Mesendoderm (in vitro differentiated cells): Measurements from ENCODE around the gene TBX1.

Source experiments
- DNase-seq: peaks from one replicate; pipeline ENCODE4 v3.0.0; 2013
- H2AK5ac ChIP-seq: 2 replicates; pipeline ENCODE4 v1.6.1; 2013; ENCODE audit warnings: low read length, inconsistent platforms
- H2BK120ac ChIP-seq: 2 replicates; pipeline ENCODE4 v1.6.1; 2013; ENCODE audit warnings: low read depth, mild to moderate bottlenecking, low read length, moderate library complexity, mixed read lengths
- H2BK15ac ChIP-seq: replicated peaks from 2 replicates; pipeline ENCODE4 v1.6.1; 2013; ENCODE audit warnings: low read depth, mild to moderate bottlenecking, moderate library complexity
- H2BK5ac ChIP-seq: 2 replicates; pipeline ENCODE4 v1.6.1; 2013; ENCODE audit warnings: low read length, inconsistent platforms
- H3K18ac ChIP-seq: 2 replicates; pipeline ENCODE4 v1.6.1; 2013; ENCODE audit warnings: mild to moderate bottlenecking, low read length, mixed read lengths
- H3K23ac ChIP-seq: one replicate; pipeline ENCODE4 v1.6.1; 2013; ENCODE audit warnings: low read length
- H3K27ac ChIP-seq: 2 replicates; pipeline ENCODE4 v1.5.1; 2013; ENCODE audit warnings: low read depth, mild to moderate bottlenecking, inconsistent platforms, low read length, moderate library complexity
- H3K27me3 ChIP-seq: 2 replicates; pipeline ENCODE4 v1.6.1; 2013; ENCODE audit warnings: low read length, control low read depth, mild to moderate bottlenecking, inconsistent platforms; ENCODE audit not compliant: insufficient read depth, poor library complexity
- H3K36me3 ChIP-seq: 2 replicates; pipeline ENCODE4 v1.6.1; 2013; ENCODE audit warnings: low read length, inconsistent platforms; ENCODE audit not compliant: control insufficient read depth, insufficient read depth
- H3K4ac ChIP-seq: one replicate; pipeline ENCODE4 v1.6.1; 2013; ENCODE audit warnings: low read depth, mild to moderate bottlenecking, low read length, moderate library complexity
- H3K4me1 ChIP-seq: 2 replicates; pipeline ENCODE4 v1.6.1; 2013; ENCODE audit warnings: low read depth, low read length, inconsistent platforms; ENCODE audit not compliant: control insufficient read depth
- H3K4me2 ChIP-seq: 2 replicates; pipeline ENCODE4 v1.6.1; 2013; ENCODE audit warnings: low read length
- H3K4me3 ChIP-seq: 2 replicates; pipeline ENCODE4 v1.5.1; 2013; ENCODE audit warnings: mild to moderate bottlenecking, low read length
- H3K56ac ChIP-seq: one replicate; pipeline ENCODE4 v1.6.1; 2013; ENCODE audit warnings: low read length
- H3K79me1 ChIP-seq: 2 replicates; pipeline ENCODE4 v1.6.1; 2013; ENCODE audit warnings: low read length, inconsistent platforms
- H3K79me2 ChIP-seq: 2 replicates; pipeline ENCODE4 v1.6.1; 2013; ENCODE audit warnings: mild to moderate bottlenecking, low read length; ENCODE audit not compliant: control insufficient read depth, insufficient read depth
- H3K9ac ChIP-seq: 2 replicates; pipeline ENCODE4 v1.6.1; 2013; ENCODE audit warnings: low read length, inconsistent platforms
- H4K5ac ChIP-seq: one replicate; pipeline ENCODE4 v1.6.1; 2013; ENCODE audit warnings: low read length
- H4K8ac ChIP-seq: one replicate; pipeline ENCODE4 v1.6.1; 2013; ENCODE audit warnings: low read depth, mild to moderate bottlenecking, control low read depth, low read length, moderate library complexity
- WGBS: extraction: QIAGEN DNeasy Blood & Tissue Kit; methylation state at CpG from one replicate; pipeline ENCODE4 v1.1.7; 2013; ENCODE audit warnings: low lambda C conversion rate, missing lambda C conversion rate; ENCODE audit not compliant: insufficient coverage; ENCODE audit errors: extremely low coverage; 5-methylcytosine and 5-hydroxymethylcytosine counted together

The TBX1 gene

GRCh38 chr22:19785461-19786263, 25.1 kb downstream of the TBX1 start:
- Histone ChIP-seq H2BK5ac (no peak overlapping the region), H3K79me2 (no peaks in the 10 kb centered on the region), H4K8ac (no peak overlapping the region), H3K36me3 (no peaks in the 10 kb centered on the region), H3K56ac (no peak overlapping the region), H3K9ac (no peak overlapping the region), H3K27me3 (no peaks in the 10 kb centered on the region), H3K4me2 (no peak overlapping the region), H3K79me1 (no peaks in the 10 kb centered on the region), H2AK5ac (no peak overlapping the region), H3K4me1 (no peaks in the 10 kb centered on the region), H3K18ac (no peak overlapping the region), H2BK120ac (no peak overlapping the region), H3K4ac (no peak overlapping the region), H2BK15ac (no peak overlapping the region), H3K4me3 (no peak overlapping the region), H3K27ac (no peak overlapping the region), H3K23ac (no peak overlapping the region), H4K5ac (no peak overlapping the region)
- DNase-seq, result no peak
- WGBS, result no CpG with 5 or more reads among the region's 22 CpGs

- H3K27ac ChIP-seq, result no peak overlapping the region
- no peak overlapping the region for H3K4ac ChIP-seq
- H2AK5ac ChIP-seq, result no peak overlapping the region
- H3K79me2 ChIP-seq, result no peaks in the 10 kb centered on the region
- no peaks in the 10 kb centered on the region for H3K27me3 ChIP-seq
- no peak for DNase-seq
- no peak overlapping the region for H2BK120ac ChIP-seq
- WGBS, result no CpG with 5 or more reads among the region's 6 CpGs
- no peak overlapping the region for H3K4me3 ChIP-seq
- no peak overlapping the region for H4K5ac ChIP-seq
- H3K4me2 ChIP-seq, result no peak overlapping the region
- H2BK15ac ChIP-seq, result no peak overlapping the region
- H4K8ac ChIP-seq, result no peak overlapping the region
- no peaks in the 10 kb centered on the region for H3K4me1 ChIP-seq
- no peak overlapping the region for H2BK5ac ChIP-seq
- no peak overlapping the region for H3K18ac ChIP-seq
- no peak overlapping the region for H3K9ac ChIP-seq
- H3K23ac ChIP-seq, result no peak overlapping the region
- no peak overlapping the region for H3K56ac ChIP-seq
- H3K79me1 ChIP-seq, result no peaks in the 10 kb centered on the region
- no peaks in the 10 kb centered on the region for H3K36me3 ChIP-seq
Observed at GRCh38 chr22:19786264-19786585, 25.6 kb downstream of the TBX1 start.

GRCh38 chr22:19786959-19787848, 26.6 kb downstream of the TBX1 start:
- Histone ChIP-seq H3K9ac (no peak overlapping the region), H3K4me2 (no peak overlapping the region), H3K4me3 (no peak overlapping the region), H3K4me1 (no peaks in the 10 kb centered on the region), H3K18ac (no peak overlapping the region), H4K5ac (no peak overlapping the region), H3K27me3 (no peaks in the 10 kb centered on the region), H3K79me2 (no peaks in the 10 kb centered on the region), H2BK15ac (no peak overlapping the region), H2BK120ac (no peak overlapping the region), H3K79me1 (no peaks in the 10 kb centered on the region), H2AK5ac (no peak overlapping the region), H3K56ac (no peak overlapping the region), H3K36me3 (no peaks in the 10 kb centered on the region), H4K8ac (no peak overlapping the region), H2BK5ac (no peak overlapping the region), H3K23ac (no peak overlapping the region), H3K4ac (no peak overlapping the region), H3K27ac (no peak overlapping the region)
- WGBS, result no CpG with 5 or more reads among the region's 28 CpGs
- DNase-seq, result no peak

- no peaks in the 10 kb centered on the region for H3K27me3 ChIP-seq
- H3K27ac ChIP-seq, result no peak overlapping the region
- H3K4me3 ChIP-seq, result no peak overlapping the region
- no peak overlapping the region for H2BK15ac ChIP-seq
- H3K79me1 ChIP-seq, result no peaks in the 10 kb centered on the region
- no peaks in the 10 kb centered on the region for H3K36me3 ChIP-seq
- H3K56ac ChIP-seq, result no peak overlapping the region
- no peak overlapping the region for H3K23ac ChIP-seq
- no peak overlapping the region for H2BK120ac ChIP-seq
- H2BK5ac ChIP-seq, result no peak overlapping the region
- no peak overlapping the region for H4K8ac ChIP-seq
- no peak overlapping the region for H3K9ac ChIP-seq
- WGBS, result no CpG with 5 or more reads among the region's 9 CpGs
- no peaks in the 10 kb centered on the region for H3K79me2 ChIP-seq
- no peak overlapping the region for H2AK5ac ChIP-seq
- H3K4me2 ChIP-seq, result no peak overlapping the region
- no peaks in the 10 kb centered on the region for H3K4me1 ChIP-seq
- DNase-seq, result peak; percentile 11
- no peak overlapping the region for H3K18ac ChIP-seq
- no peak overlapping the region for H3K4ac ChIP-seq
- H4K5ac ChIP-seq, result no peak overlapping the region
Observed at GRCh38 chr22:19787849-19788141, 27.2 kb downstream of the TBX1 start.

GRCh38 chr22:19788661-19789225, 28.2 kb downstream of the TBX1 start:
- H4K8ac ChIP-seq, result no peak overlapping the region
- WGBS, result no CpG with 5 or more reads among the region's 34 CpGs
- H3K27ac ChIP-seq, result no peak overlapping the region
- H3K36me3 ChIP-seq, result no peaks in the 10 kb centered on the region
- no peak overlapping the region for H4K5ac ChIP-seq
- H3K23ac ChIP-seq, result no peak overlapping the region
- no peak overlapping the region for H3K18ac ChIP-seq
- no peaks in the 10 kb centered on the region for H3K79me2 ChIP-seq
- H2BK5ac ChIP-seq, result no peak overlapping the region
- H2AK5ac ChIP-seq, result no peak overlapping the region
- H3K4me3 ChIP-seq, result no peak overlapping the region
- no peak overlapping the region for H3K9ac ChIP-seq
- no peak overlapping the region for H2BK15ac ChIP-seq
- H3K4me2 ChIP-seq, result no peak overlapping the region
- no peak for DNase-seq
- no peak overlapping the region for H3K56ac ChIP-seq
- no peaks in the 10 kb centered on the region for H3K4me1 ChIP-seq
- no peak overlapping the region for H3K4ac ChIP-seq
- no peaks in the 10 kb centered on the region for H3K27me3 ChIP-seq
- no peaks in the 10 kb centered on the region for H3K79me1 ChIP-seq
- H2BK120ac ChIP-seq, result no peak overlapping the region
